SK-N-SH (cell line): ENCODE results near the gene SCYL2. TPM values are rescaled to one million over a fixed set of nuclear protein-coding genes. Genes with fewer than 3 reads are reported as not detected.
"Not testable (repeated sequence)": the region's sequence is repeated elsewhere in the genome, so short reads cannot be mapped to it uniquely, and the experiment has no call there.

Experiments
- CTCF ChIA-PET: fragments of 300-600, 350-600 bp; formaldehyde crosslinking; extraction: SDS; loops from one replicate; lab custom pipeline; 2021; lab: Yijun Ruan, JAX
- POLR2A ChIA-PET: fragments of 350-600 bp; sonication (Branson Sonifier 250); formaldehyde crosslinking; extraction: SDS; loops from one replicate; lab custom pipeline; 2020; ENCODE audit warnings: antibody characterized with exemption, inconsistent platforms; lab: Yijun Ruan, JAX
- DNase-seq: peaks from one replicate; pipeline ENCODE4 v3.0.0; 2012
- H2AFZ ChIP-seq: fragments of 200-600 bp; sonication (generic); 2 replicates; pipeline ENCODE4 v1.8.1; 2016; ENCODE audit warnings: antibody characterized with exemption, mild to moderate bottlenecking, low read depth
- H3F3A ChIP-seq: fragments of 200-600 bp; sonication (generic); replicated peaks from 2 replicates; pipeline ENCODE3; 2016; ENCODE audit warnings: antibody characterized with exemption, mild to moderate bottlenecking; ENCODE audit not compliant: insufficient read depth
- H3K27ac ChIP-seq, 2 experiments: fragments of 200-500 bp in 1 of 2; fragments of 200-600 bp in 1 of 2; sonication (Bioruptor generic) in 1 of 2; sonication (generic), shearing (Covaris generic) in 1 of 2; 2 replicates each; pipeline versions ENCODE4 v1.5.1 to v1.6.1; 2014 to 2016; ENCODE audit warnings: low read depth in 2 of 2, inconsistent platforms in 1 of 2, low read length in 1 of 2, mild to moderate bottlenecking in 1 of 2, mixed read lengths in 1 of 2
- H3K27me3 ChIP-seq: fragments of 200-600 bp; sonication (generic), shearing (Covaris generic); 2 replicates; pipeline ENCODE4 v1.6.1; 2016; ENCODE audit warnings: mixed run types; ENCODE audit not compliant: insufficient read depth
- H3K36me3 ChIP-seq, 2 experiments: fragments of 200-500 bp in 1 of 2; fragments of 200-600 bp in 1 of 2; sonication (Bioruptor generic) in 1 of 2; sonication (generic) in 1 of 2; replicated peaks in 1 of 2; 2 replicates each; pipeline versions ENCODE3 to v1.5.1; 2014 to 2016; ENCODE audit warnings: low read length in 1 of 2, mild to moderate bottlenecking in 1 of 2; ENCODE audit not compliant: insufficient read depth in 2 of 2, control insufficient read depth in 1 of 2
- H3K4me1 ChIP-seq, 2 experiments: fragments of 200-500 bp in 1 of 2; fragments of 200-600 bp in 1 of 2; sonication (Bioruptor generic) in 1 of 2; sonication (generic), shearing (Covaris generic) in 1 of 2; 2 replicates each; pipeline versions ENCODE4 v1.5.1 to v1.6.1; 2014 to 2016; ENCODE audit warnings: low read depth in 1 of 2, low read length in 1 of 2, mixed run types in 1 of 2; ENCODE audit not compliant: insufficient read depth in 2 of 2, control insufficient read depth in 1 of 2
- H3K4me2 ChIP-seq: fragments of 200-600 bp; sonication (generic), shearing (Covaris generic); 2 replicates; pipeline ENCODE4 v1.6.1; 2017; ENCODE audit warnings: mixed run types
- H3K4me3 ChIP-seq, 2 experiments: fragments of 200-500 bp in 1 of 2; fragments of 200-600 bp in 1 of 2; sonication (Bioruptor generic) in 1 of 2; sonication (generic), shearing (Covaris generic) in 1 of 2; 2 replicates each; pipeline versions ENCODE4 v1.5.1 to v1.8.1; 2014 to 2016; ENCODE audit warnings: low read depth in 2 of 2, inconsistent platforms in 1 of 2, low read length in 1 of 2, mild to moderate bottlenecking in 1 of 2, mixed read lengths in 1 of 2, moderate library complexity in 1 of 2
- H3K79me2 ChIP-seq: fragments of 200-600 bp; sonication (generic); 2 replicates; pipeline ENCODE4 v1.8.1; 2017; ENCODE audit warnings: mild to moderate bottlenecking; ENCODE audit not compliant: insufficient read depth
- H3K9ac ChIP-seq: fragments of 200-600 bp; sonication (generic); 2 replicates; pipeline ENCODE4 v1.6.1; 2017; ENCODE audit warnings: mixed run types
- H3K9me2 ChIP-seq: fragments of 200-600 bp; sonication (generic); 2 replicates; pipeline ENCODE4 v1.6.1; 2017; ENCODE audit warnings: mixed run types
- H3K9me3 ChIP-seq: fragments of 200-600 bp; sonication (generic); 2 replicates; pipeline ENCODE4 v1.6.1; 2017; ENCODE audit warnings: mixed run types, mild to moderate bottlenecking, moderate library complexity
- H4K20me1 ChIP-seq: fragments of 200-600 bp; sonication (generic); 2 replicates; pipeline ENCODE4 v1.6.1; 2017; ENCODE audit warnings: mild to moderate bottlenecking, mixed run types; ENCODE audit not compliant: insufficient read depth
- CHD2 ChIP-seq: fragments of 150-350 bp; IDR thresholded peaks from 2 replicates; pipeline ENCODE4 v1.6.1; 2018; ENCODE audit warnings: low read length; ENCODE audit not compliant: partially characterized antibody
- ELF1 ChIP-seq: IDR thresholded peaks from 2 replicates; pipeline ENCODE4 v1.4.0; 2012
- EP300 ChIP-seq, 2 experiments: IDR thresholded peaks; 2 replicates each; pipeline versions ENCODE4 v1.4.0 to v1.6.1; 2012; ENCODE audit warnings: borderline replicate concordance in 1 of 2, low read depth in 1 of 2, low read length in 1 of 2
- EZH2phosphoT487 ChIP-seq: fragments of 200-600 bp; sonication (generic); IDR thresholded peaks from 2 replicates; pipeline ENCODE4 v1.6.1; 2017; ENCODE audit warnings: low read depth, mixed run types, mild to moderate bottlenecking, antibody characterized with exemption, moderate library complexity, borderline replicate concordance
- IRF3 ChIP-seq: fragments of 150-350 bp; IDR thresholded peaks from 2 replicates; pipeline ENCODE4 v1.6.1; 2016; ENCODE audit warnings: mild to moderate bottlenecking, low read depth, low read length
- RAD21 ChIP-seq: IDR thresholded peaks from 2 replicates; pipeline ENCODE4 v1.6.1; 2012; ENCODE audit warnings: mild to moderate bottlenecking, low read length
- RCOR1 ChIP-seq: fragments of 150-350 bp; IDR thresholded peaks from 2 replicates; pipeline ENCODE4 v1.6.1; 2017; ENCODE audit warnings: antibody characterized with exemption, low read length
- RXRA ChIP-seq: IDR thresholded peaks from 2 replicates; pipeline ENCODE4 v1.4.0; 2012; ENCODE audit warnings: low read depth, mild to moderate bottlenecking, borderline replicate concordance
- SIN3A ChIP-seq: IDR thresholded peaks from 2 replicates; pipeline ENCODE4 v1.6.1; 2012; ENCODE audit warnings: low read depth, mild to moderate bottlenecking, low read length, moderate library complexity, borderline replicate concordance
- WGBS: methylation state at CpG from one replicate; pipeline ENCODE4 v1.1.6; 2017; ENCODE audit warnings: low lambda C conversion rate; 5-methylcytosine and 5-hydroxymethylcytosine counted together
- polyA plus RNA-seq, 3 experiments: library from polyadenylated mRNA; depleted of rRNA; stranded (reverse); fragments of >200 nt; gene quantifications; 2 replicates each; pipeline ENCODE4 v1.2.3, GENCODE V29; 2012
- TF ChIP-seq, protein P1 (sequence below): IDR thresholded peaks from 2 replicates; pipeline ENCODE4 v1.4.0; 2012; ENCODE audit warnings: low read depth
- TF ChIP-seq, protein P2 (sequence below): fragments of 200-600 bp; sonication (generic); IDR thresholded peaks from 2 replicates; pipeline ENCODE4 v1.6.1; 2017; ENCODE audit warnings: antibody characterized with exemption, mild to moderate bottlenecking, moderate library complexity

The SCYL2 gene
- polyA plus RNA-seq, 1 of the 3 experiments (the other 2 are of a cell fraction), result 7.5 TPM

DNA sequence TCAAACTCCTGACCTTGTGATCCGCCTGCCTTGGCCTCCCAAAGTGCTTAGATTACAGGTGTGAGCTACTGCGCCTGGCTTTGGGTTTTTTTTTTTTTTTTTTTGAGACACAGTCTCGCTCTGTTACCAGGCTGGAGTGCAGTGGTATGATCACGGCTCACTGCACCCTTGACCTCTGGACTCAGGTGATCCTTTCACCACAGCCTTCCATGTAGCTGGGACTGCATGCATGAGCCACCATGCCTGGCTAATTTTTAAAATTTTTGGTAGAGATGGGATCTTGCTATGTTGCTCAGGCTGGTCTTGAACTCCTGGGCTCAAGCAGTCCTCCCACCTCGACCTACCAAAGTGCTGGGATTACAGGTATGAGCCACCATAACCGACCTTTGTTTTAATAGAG, 44.8 kb upstream of the SCYL2 start:
- not testable (repeated sequence) for H3F3A ChIP-seq, H3K27me3 ChIP-seq, H2AFZ ChIP-seq, H3K4me3 ChIP-seq, H3K79me2 ChIP-seq, H3K4me1 ChIP-seq, H4K20me1 ChIP-seq, H3K9ac ChIP-seq, H3K9me2 ChIP-seq, H3K4me2 ChIP-seq, DNase-seq, H3K9me3 ChIP-seq, H3K27ac ChIP-seq
- H3K36me3 ChIP-seq, result peaks cover 44 to 72% of the 10 kb centered on the region in 2 experiments
- ChIA-PET CTCF (interaction anchor here (0.7 kb wide), 1 partner anchor 94 kb away, joined by 4 read pairs; no protein-coding TSS in a partner anchor), POLR2A (interaction anchor here (1.1 kb wide), 1 partner anchor 21 kb away, joined by 3 read pairs; the partner anchor contains the start of gene ACTR6)
- 95% methylated on average over 6 of the region's 6 CpGs for WGBS

DNA sequence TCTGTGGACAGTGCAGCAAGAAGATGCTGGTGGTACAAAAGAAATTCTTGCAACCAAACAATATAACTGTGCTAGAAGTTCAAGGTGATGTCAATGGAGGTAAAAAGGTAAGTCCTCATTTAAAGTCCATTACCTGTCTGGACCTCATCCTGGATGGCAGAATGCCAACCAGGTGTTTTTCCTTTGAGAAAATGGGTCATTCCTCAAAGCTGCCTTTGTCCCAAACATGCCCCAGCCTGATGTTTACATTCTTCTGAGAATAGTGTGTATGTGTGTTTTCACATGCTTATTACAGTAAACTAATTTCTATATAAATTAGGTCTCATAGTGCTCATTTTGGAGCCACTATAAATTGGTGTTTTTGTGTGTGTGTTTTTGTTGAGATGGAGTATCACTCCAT, 41.5 kb upstream of the SCYL2 start:
- Histone ChIP-seq H4K20me1 (no peaks in the 10 kb centered on the region), H3K4me3 (no peak overlapping the region), H3K9me2 (no peaks in the 10 kb centered on the region), H3K9ac (no peak overlapping the region), H3K27ac (no peak overlapping the region), H3F3A (no peaks in the 10 kb centered on the region), H3K27me3 (no peaks in the 10 kb centered on the region), H3K9me3 (no peaks in the 10 kb centered on the region), H3K36me3 (peaks cover 18 to 42% of the 10 kb centered on the region in 2 experiments), H3K79me2 (no peaks in the 10 kb centered on the region), H2AFZ (no peak overlapping the region), H3K4me1 (no peaks in the 10 kb centered on the region), H3K4me2 (no peak overlapping the region)
- no peak for DNase-seq
- ChIA-PET CTCF (interaction anchor here (1.0 to 2.8 kb wide), 4 partner anchors 9 to 329 kb away, joined by 3 to 14 read pairs (median 5); no protein-coding TSS in a partner anchor), POLR2A (no interaction called here)
- TF ChIP-seq EP300 (IDR thresholded peaks at IDR 0.05; ENCODE audit: borderline replicate concordance in 1 of 2, low read depth in 1 of 2, low read length in 1 of 2) (no peak), RCOR1 (no peak), IRF3 (no peak), SIN3A (no peak), RXRA (no peak), CHD2 (no peak), EZH2phosphoT487 (no peak)
- TF ChIP-seq, protein P1, sequence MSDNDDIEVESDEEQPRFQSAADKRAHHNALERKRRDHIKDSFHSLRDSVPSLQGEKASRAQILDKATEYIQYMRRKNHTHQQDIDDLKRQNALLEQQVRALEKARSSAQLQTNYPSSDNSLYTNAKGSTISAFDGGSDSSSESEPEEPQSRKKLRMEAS, result no peak

GRCh38 chr12:100229036-100229635, 37.8 kb upstream of the SCYL2 start:
- H3K9me2 ChIP-seq, result no peaks in the 10 kb centered on the region
- peaks cover 8 to 22% of the 10 kb centered on the region in 2 experiments for H3K36me3 ChIP-seq
- H3K9me3 ChIP-seq, result no peaks in the 10 kb centered on the region
- ChIA-PET CTCF (interaction anchor here (0.5 to 2.1 kb wide), 2 partner anchors 153 to 326 kb away, joined by 3 to 7 read pairs; no protein-coding TSS in a partner anchor), POLR2A (no interaction called here)
- H3K4me3 ChIP-seq, result no peak overlapping the region
- H3K4me1 ChIP-seq, result no peaks in the 10 kb centered on the region
- no peaks in the 10 kb centered on the region for H4K20me1 ChIP-seq
- no peaks in the 10 kb centered on the region for H3K27me3 ChIP-seq
- 99% methylated on average over 4 of the region's 5 CpGs for WGBS
- no peak for DNase-seq
- no peak overlapping the region for H3K27ac ChIP-seq
- TF ChIP-seq ELF1 (no peak), CHD2 (no peak), RAD21 (peak; percentile 52)
- TF ChIP-seq, protein P2, sequence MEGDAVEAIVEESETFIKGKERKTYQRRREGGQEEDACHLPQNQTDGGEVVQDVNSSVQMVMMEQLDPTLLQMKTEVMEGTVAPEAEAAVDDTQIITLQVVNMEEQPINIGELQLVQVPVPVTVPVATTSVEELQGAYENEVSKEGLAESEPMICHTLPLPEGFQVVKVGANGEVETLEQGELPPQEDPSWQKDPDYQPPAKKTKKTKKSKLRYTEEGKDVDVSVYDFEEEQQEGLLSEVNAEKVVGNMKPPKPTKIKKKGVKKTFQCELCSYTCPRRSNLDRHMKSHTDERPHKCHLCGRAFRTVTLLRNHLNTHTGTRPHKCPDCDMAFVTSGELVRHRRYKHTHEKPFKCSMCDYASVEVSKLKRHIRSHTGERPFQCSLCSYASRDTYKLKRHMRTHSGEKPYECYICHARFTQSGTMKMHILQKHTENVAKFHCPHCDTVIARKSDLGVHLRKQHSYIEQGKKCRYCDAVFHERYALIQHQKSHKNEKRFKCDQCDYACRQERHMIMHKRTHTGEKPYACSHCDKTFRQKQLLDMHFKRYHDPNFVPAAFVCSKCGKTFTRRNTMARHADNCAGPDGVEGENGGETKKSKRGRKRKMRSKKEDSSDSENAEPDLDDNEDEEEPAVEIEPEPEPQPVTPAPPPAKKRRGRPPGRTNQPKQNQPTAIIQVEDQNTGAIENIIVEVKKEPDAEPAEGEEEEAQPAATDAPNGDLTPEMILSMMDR, result peak; percentile 29
- peaks cover 4% of the 10 kb centered on the region for H3F3A ChIP-seq
- no peaks in the 10 kb centered on the region for H3K79me2 ChIP-seq
- no peak overlapping the region for H3K4me2 ChIP-seq
- no peak overlapping the region for H2AFZ ChIP-seq
- no peak overlapping the region for H3K9ac ChIP-seq
